Prostate gland (tissue), 2 donors: ENCODE results near the gene CCDC80.

ENCODE experiments used
- CTCF ChIP-seq, 4 experiments: fragments of 200-600 bp in 2 of 4; fragments of 450-650 bp in 2 of 4; sonication (generic) in 2 of 4; IDR thresholded peaks; 1 replicate in 3 of 4; 2 replicates in 1 of 4; pipeline ENCODE4 v1.5.1; 2016 to 2019; ENCODE audit warnings: antibody characterized with exemption in 4 of 4, mild to moderate bottlenecking in 2 of 4, moderate library complexity in 2 of 4
- POLR2A ChIP-seq: fragments of 450-650 bp; IDR thresholded peaks from one replicate; pipeline ENCODE4 v1.6.1; 2016; ENCODE audit warnings: antibody characterized with exemption, mild to moderate bottlenecking

- TF ChIP-seq CTCF (IDR thresholded peaks at IDR 0.05), result no peak
- no peak for TF ChIP-seq POLR2A
Observed at GRCh38 chr3:112632596-112632995, 8.3 kb downstream of the CCDC80 start.
